ENCODE measurements around the gene E2F2.

The E2F2 gene

DNA sequence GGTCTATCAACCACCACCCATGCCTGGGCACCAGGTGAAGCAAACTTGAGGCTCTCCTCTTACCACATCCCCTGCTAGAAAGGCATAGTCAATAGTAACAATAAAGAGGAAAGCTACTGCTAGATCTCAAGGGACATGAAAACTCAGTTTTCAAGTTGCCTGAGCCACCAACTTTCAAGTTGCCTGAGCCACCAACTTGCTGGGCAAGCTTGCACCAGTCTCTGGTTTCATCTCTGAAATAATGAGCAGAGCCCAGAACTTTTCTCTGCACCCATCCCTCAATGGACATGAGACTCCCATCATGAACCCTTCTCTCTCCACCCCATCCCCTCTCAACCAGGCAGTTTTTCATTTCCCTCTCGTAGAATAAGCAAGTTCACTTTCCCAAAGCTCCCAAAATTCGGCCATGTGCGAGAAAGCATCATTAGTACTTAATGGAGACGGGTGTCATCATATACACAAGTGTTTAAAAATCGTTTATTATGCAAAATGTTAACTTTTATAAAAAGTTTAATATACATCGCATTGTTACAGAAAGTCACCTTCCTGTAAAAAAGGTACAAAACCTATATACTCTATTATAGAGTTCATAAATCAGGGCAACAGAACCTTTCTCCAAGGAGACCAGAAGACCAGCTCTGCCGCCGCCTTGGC, 26.6 kb upstream of the E2F2 start:
- DNase-seq (ENCODE audit: low read depth, low spot score), result no peak
- Histone ChIP-seq H3K36me3 (ENCODE audit: insufficient read depth, insufficient read length, low read length) (peaks cover 20% of the 10 kb centered on the region), H3K9ac (ENCODE audit: insufficient read length, low read depth) (peak overlapping the region; percentile 90)

GRCh38 chr1:23556635-23557470, 25.8 kb upstream of the E2F2 start:
- TF ChIP-seq SUZ12 (IDR thresholded peaks at IDR 0.05; ENCODE audit: extremely low read depth, insufficient read depth, insufficient read length), result no peak
- TF ChIP-seq YY1 (IDR thresholded peaks at IDR 0.05; ENCODE audit: insufficient read depth, insufficient read length), result no peak
- TF ChIP-seq ZNF274 (IDR thresholded peaks at IDR 0.05; ENCODE audit: low read depth, low read length), result no peak
- Histone ChIP-seq H3K27me3 (ENCODE audit: insufficient read depth, insufficient read length) (no peaks in the 10 kb centered on the region), H3K9ac (ENCODE audit: insufficient read length, low read depth) (peak overlapping the region; percentile 90), H3K36me3 (ENCODE audit: insufficient read depth, insufficient read length, low read length) (peaks cover 20% of the 10 kb centered on the region), H3K4me1 (ENCODE audit: insufficient read depth, insufficient read length) (peaks cover 8% of the 10 kb centered on the region), H3K4me3 (ENCODE audit: insufficient read length, low read depth) (peak overlapping the region; percentile 97), H3K9me3 (ENCODE audit: insufficient read depth, low read length) (no peaks in the 10 kb centered on the region)
- no peak for DNase-seq (ENCODE audit: low read depth, low spot score)

More for the DNA sequence above, 26.6 kb upstream of the E2F2 start:
- H3K4me1 ChIP-seq (ENCODE audit: insufficient read depth, insufficient read length), result peaks cover 8% of the 10 kb centered on the region
- H3K4me3 ChIP-seq (ENCODE audit: insufficient read length, low read depth), result peak overlapping the region; percentile 97
- TF ChIP-seq YY1 (IDR thresholded peaks at IDR 0.05; ENCODE audit: insufficient read depth, insufficient read length), result no peak
- TF ChIP-seq ZNF274 (IDR thresholded peaks at IDR 0.05; ENCODE audit: low read depth, low read length), result no peak
- no peak for TF ChIP-seq SUZ12 (IDR thresholded peaks at IDR 0.05; ENCODE audit: extremely low read depth, insufficient read depth, insufficient read length)
- H3K27me3 ChIP-seq (ENCODE audit: insufficient read depth, insufficient read length), result no peaks in the 10 kb centered on the region
- no peaks in the 10 kb centered on the region for H3K9me3 ChIP-seq (ENCODE audit: insufficient read depth, low read length)

DNA sequence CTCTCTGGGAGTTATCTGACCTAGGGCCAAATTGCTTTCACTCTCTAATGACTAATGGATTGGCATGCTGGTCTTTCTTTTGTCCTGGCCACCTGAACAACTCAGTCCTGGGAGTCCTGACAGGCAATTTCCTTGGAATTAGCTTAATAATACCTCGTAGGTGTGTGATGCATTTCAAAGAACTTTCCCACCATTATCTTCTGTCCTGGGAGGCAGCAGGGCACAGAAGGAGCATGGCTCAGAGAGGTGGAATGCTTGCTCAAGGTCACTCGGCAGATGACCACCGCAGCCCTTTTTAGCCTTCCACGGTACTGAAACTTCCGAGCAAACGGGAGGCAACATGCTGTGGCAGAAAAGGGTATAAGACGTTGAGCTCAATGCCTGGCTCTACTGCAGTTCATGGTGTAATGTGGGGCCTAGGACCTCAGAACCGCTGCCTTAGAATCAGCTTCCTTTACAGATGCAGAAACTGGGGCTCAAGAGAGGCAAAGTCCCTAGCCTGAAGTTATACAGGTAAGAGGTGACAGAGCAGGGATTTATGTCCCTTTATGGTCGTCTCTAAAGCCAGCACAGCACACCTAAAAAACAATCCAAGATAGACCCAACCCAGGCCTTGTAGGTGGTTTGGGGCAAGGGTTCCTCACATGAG, 25.1 kb upstream of the E2F2 start:
- Histone ChIP-seq H3K9ac (ENCODE audit: insufficient read length, low read depth) (peak overlapping the region; percentile 63), H3K9me3 (ENCODE audit: insufficient read depth, low read length) (no peaks in the 10 kb centered on the region), H3K27me3 (ENCODE audit: insufficient read depth, insufficient read length) (no peaks in the 10 kb centered on the region), H3K4me1 (ENCODE audit: insufficient read depth, insufficient read length) (peaks cover 8% of the 10 kb centered on the region), H3K4me3 (ENCODE audit: insufficient read length, low read depth) (peak overlapping the region; percentile 97), H3K36me3 (ENCODE audit: insufficient read depth, insufficient read length, low read length) (peaks cover 20% of the 10 kb centered on the region)
- DNase-seq (ENCODE audit: low read depth, low spot score), result peak; percentile 82
- TF ChIP-seq ZNF274 (IDR thresholded peaks at IDR 0.05; ENCODE audit: low read depth, low read length) (no peak), YY1 (IDR thresholded peaks at IDR 0.05; ENCODE audit: insufficient read depth, insufficient read length) (no peak), SUZ12 (IDR thresholded peaks at IDR 0.05; ENCODE audit: extremely low read depth, insufficient read depth, insufficient read length) (no peak)

GRCh38 chr1:23555270-23555985, 24.4 kb upstream of the E2F2 start:
- TF ChIP-seq SUZ12 (IDR thresholded peaks at IDR 0.05; ENCODE audit: extremely low read depth, insufficient read depth, insufficient read length) (no peak), YY1 (IDR thresholded peaks at IDR 0.05; ENCODE audit: insufficient read depth, insufficient read length) (no peak), ZNF274 (IDR thresholded peaks at IDR 0.05; ENCODE audit: low read depth, low read length) (no peak)
- Histone ChIP-seq H3K27me3 (ENCODE audit: insufficient read depth, insufficient read length) (no peaks in the 10 kb centered on the region), H3K9me3 (ENCODE audit: insufficient read depth, low read length) (no peaks in the 10 kb centered on the region), H3K4me1 (ENCODE audit: insufficient read depth, insufficient read length) (peaks cover 8% of the 10 kb centered on the region), H3K4me3 (ENCODE audit: insufficient read length, low read depth) (peak overlapping the region; percentile 27), H3K36me3 (ENCODE audit: insufficient read depth, insufficient read length, low read length) (peaks cover 20% of the 10 kb centered on the region), H3K9ac (ENCODE audit: insufficient read length, low read depth) (peak overlapping the region; percentile 78)
- no peak for DNase-seq (ENCODE audit: low read depth, low spot score)

GRCh38 chr1:23554481-23555269, 23.6 kb upstream of the E2F2 start:
- DNase-seq (ENCODE audit: low read depth, low spot score), result no peak
- TF ChIP-seq ZNF274 (IDR thresholded peaks at IDR 0.05; ENCODE audit: low read depth, low read length), result no peak
- no peak for TF ChIP-seq SUZ12 (IDR thresholded peaks at IDR 0.05; ENCODE audit: extremely low read depth, insufficient read depth, insufficient read length)
- TF ChIP-seq YY1 (IDR thresholded peaks at IDR 0.05; ENCODE audit: insufficient read depth, insufficient read length), result no peak
- H3K36me3 ChIP-seq (ENCODE audit: insufficient read depth, insufficient read length, low read length), result peaks cover 20% of the 10 kb centered on the region
- H3K27me3 ChIP-seq (ENCODE audit: insufficient read depth, insufficient read length), result no peaks in the 10 kb centered on the region
- peaks cover 8% of the 10 kb centered on the region for H3K4me1 ChIP-seq (ENCODE audit: insufficient read depth, insufficient read length)
- peak overlapping the region; percentile 59 for H3K4me3 ChIP-seq (ENCODE audit: insufficient read length, low read depth)
- no peaks in the 10 kb centered on the region for H3K9me3 ChIP-seq (ENCODE audit: insufficient read depth, low read length)
- peak overlapping the region; percentile 79 for H3K9ac ChIP-seq (ENCODE audit: insufficient read length, low read depth)

GRCh38 chr1:23554127-23554480, 23.1 kb upstream of the E2F2 start:
- Histone ChIP-seq H3K9me3 (ENCODE audit: insufficient read depth, low read length) (no peaks in the 10 kb centered on the region), H3K4me1 (ENCODE audit: insufficient read depth, insufficient read length) (peaks cover 8% of the 10 kb centered on the region), H3K27me3 (ENCODE audit: insufficient read depth, insufficient read length) (no peaks in the 10 kb centered on the region), H3K9ac (ENCODE audit: insufficient read length, low read depth) (peak overlapping the region; percentile 79), H3K36me3 (ENCODE audit: insufficient read depth, insufficient read length, low read length) (peaks cover 19% of the 10 kb centered on the region), H3K4me3 (ENCODE audit: insufficient read length, low read depth) (peak overlapping the region; percentile 59)
- DNase-seq (ENCODE audit: low read depth, low spot score), result no peak
- TF ChIP-seq YY1 (IDR thresholded peaks at IDR 0.05; ENCODE audit: insufficient read depth, insufficient read length) (no peak), ZNF274 (IDR thresholded peaks at IDR 0.05; ENCODE audit: low read depth, low read length) (no peak), SUZ12 (IDR thresholded peaks at IDR 0.05; ENCODE audit: extremely low read depth, insufficient read depth, insufficient read length) (no peak)

Data from NT2/D1 (cell line).